Liver (tissue), 3 donors: ENCODE results near the gene EPX.

Experiments used
- EGR1 ChIP-seq, 2 donors: IDR thresholded peaks; 2 replicates each; pipeline ENCODE4 v1.6.1; 2016 to 2018; ENCODE audit warnings: antibody characterized with exemption in 2 of 2, low read depth in 2 of 2
- GABPA ChIP-seq, 2 donors: IDR thresholded peaks in 1 of 2; conservative IDR thresholded peaks in 1 of 2; 2 replicates each; pipeline ENCODE4 v1.6.1; 2016; ENCODE audit warnings: antibody characterized with exemption in 2 of 2, mild to moderate bottlenecking in 1 of 2, moderate library complexity in 1 of 2
- HNF4G ChIP-seq: IDR thresholded peaks from 2 replicates; pipeline ENCODE4 v1.6.1; 2016; ENCODE audit warnings: antibody characterized with exemption
- JUND ChIP-seq, 2 donors: IDR thresholded peaks; 2 replicates each; pipeline ENCODE4 v1.6.1; 2016; ENCODE audit warnings: antibody characterized with exemption in 2 of 2
- RAD21 ChIP-seq, 2 donors: IDR thresholded peaks; 2 replicates each; pipeline ENCODE4 v1.6.1; 2016; ENCODE audit warnings: antibody characterized with exemption in 2 of 2, mild to moderate bottlenecking in 2 of 2
- YY1 ChIP-seq: IDR thresholded peaks from 2 replicates; pipeline ENCODE4 v1.6.1; 2016; ENCODE audit warnings: antibody characterized with exemption, mild to moderate bottlenecking
- TF ChIP-seq, protein P1 (sequence below): fragments of 150-350 bp; IDR thresholded peaks from 2 replicates; pipeline ENCODE4 v1.5.1; 2017; ENCODE audit warnings: improper control_type of control experiment, low read depth, low read length; ENCODE audit not compliant: missing input control
- TF ChIP-seq, protein P2 (sequence below): IDR thresholded peaks from 2 replicates; pipeline ENCODE4 v1.6.1; 2016; ENCODE audit warnings: antibody characterized with exemption
- TF ChIP-seq, protein P3 (sequence below): IDR thresholded peaks from 2 replicates; pipeline ENCODE4 v1.6.1; 2016; ENCODE audit warnings: antibody characterized with exemption, mild to moderate bottlenecking
- TF ChIP-seq, protein P4 (sequence below): IDR thresholded peaks from 2 replicates; pipeline ENCODE4 v1.6.1; 2016; ENCODE audit warnings: antibody characterized with exemption
- donor health status: healthy.
- donor health status: healthy.

DNA sequence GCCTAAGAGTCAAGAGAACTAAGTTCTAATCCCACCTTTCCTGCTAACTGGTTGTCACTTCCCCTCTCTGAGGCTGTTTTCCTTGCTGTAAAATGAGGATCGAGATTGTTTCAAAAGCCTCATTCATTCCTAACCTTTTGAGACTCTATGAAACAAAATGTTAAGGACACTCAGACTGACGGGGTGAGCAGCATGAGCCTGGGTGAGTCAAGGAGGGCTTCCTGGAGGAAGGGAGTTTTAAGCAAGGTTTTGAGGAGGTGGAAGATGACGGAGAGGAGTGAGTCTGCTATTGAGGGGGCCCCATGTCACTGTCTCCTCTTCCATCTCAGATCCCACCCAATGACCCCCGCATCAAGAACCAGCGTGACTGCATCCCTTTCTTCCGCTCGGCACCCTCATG, 4.1 kb downstream of the EPX start:
- TF ChIP-seq EGR1 (IDR thresholded peaks at IDR 0.05; ENCODE audit: low read depth in 2 of 2) (no peak), GABPA (IDR thresholded peaks at IDR 0.05 in 1 of 2, conservative IDR thresholded peaks at IDR 0.05 in 1 of 2) (no peak), YY1 (no peak), HNF4G (no peak), JUND (IDR thresholded peaks at IDR 0.05) (no peak), RAD21 (IDR thresholded peaks at IDR 0.05) (no peak)
- TF ChIP-seq, protein P1, sequence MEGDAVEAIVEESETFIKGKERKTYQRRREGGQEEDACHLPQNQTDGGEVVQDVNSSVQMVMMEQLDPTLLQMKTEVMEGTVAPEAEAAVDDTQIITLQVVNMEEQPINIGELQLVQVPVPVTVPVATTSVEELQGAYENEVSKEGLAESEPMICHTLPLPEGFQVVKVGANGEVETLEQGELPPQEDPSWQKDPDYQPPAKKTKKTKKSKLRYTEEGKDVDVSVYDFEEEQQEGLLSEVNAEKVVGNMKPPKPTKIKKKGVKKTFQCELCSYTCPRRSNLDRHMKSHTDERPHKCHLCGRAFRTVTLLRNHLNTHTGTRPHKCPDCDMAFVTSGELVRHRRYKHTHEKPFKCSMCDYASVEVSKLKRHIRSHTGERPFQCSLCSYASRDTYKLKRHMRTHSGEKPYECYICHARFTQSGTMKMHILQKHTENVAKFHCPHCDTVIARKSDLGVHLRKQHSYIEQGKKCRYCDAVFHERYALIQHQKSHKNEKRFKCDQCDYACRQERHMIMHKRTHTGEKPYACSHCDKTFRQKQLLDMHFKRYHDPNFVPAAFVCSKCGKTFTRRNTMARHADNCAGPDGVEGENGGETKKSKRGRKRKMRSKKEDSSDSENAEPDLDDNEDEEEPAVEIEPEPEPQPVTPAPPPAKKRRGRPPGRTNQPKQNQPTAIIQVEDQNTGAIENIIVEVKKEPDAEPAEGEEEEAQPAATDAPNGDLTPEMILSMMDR = no peak
- TF ChIP-seq, protein P2, sequence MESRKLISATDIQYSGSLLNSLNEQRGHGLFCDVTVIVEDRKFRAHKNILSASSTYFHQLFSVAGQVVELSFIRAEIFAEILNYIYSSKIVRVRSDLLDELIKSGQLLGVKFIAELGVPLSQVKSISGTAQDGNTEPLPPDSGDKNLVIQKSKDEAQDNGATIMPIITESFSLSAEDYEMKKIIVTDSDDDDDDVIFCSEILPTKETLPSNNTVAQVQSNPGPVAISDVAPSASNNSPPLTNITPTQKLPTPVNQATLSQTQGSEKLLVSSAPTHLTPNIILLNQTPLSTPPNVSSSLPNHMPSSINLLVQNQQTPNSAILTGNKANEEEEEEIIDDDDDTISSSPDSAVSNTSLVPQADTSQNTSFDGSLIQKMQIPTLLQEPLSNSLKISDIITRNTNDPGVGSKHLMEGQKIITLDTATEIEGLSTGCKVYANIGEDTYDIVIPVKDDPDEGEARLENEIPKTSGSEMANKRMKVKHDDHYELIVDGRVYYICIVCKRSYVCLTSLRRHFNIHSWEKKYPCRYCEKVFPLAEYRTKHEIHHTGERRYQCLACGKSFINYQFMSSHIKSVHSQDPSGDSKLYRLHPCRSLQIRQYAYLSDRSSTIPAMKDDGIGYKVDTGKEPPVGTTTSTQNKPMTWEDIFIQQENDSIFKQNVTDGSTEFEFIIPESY = no peak
- TF ChIP-seq, protein P3, sequence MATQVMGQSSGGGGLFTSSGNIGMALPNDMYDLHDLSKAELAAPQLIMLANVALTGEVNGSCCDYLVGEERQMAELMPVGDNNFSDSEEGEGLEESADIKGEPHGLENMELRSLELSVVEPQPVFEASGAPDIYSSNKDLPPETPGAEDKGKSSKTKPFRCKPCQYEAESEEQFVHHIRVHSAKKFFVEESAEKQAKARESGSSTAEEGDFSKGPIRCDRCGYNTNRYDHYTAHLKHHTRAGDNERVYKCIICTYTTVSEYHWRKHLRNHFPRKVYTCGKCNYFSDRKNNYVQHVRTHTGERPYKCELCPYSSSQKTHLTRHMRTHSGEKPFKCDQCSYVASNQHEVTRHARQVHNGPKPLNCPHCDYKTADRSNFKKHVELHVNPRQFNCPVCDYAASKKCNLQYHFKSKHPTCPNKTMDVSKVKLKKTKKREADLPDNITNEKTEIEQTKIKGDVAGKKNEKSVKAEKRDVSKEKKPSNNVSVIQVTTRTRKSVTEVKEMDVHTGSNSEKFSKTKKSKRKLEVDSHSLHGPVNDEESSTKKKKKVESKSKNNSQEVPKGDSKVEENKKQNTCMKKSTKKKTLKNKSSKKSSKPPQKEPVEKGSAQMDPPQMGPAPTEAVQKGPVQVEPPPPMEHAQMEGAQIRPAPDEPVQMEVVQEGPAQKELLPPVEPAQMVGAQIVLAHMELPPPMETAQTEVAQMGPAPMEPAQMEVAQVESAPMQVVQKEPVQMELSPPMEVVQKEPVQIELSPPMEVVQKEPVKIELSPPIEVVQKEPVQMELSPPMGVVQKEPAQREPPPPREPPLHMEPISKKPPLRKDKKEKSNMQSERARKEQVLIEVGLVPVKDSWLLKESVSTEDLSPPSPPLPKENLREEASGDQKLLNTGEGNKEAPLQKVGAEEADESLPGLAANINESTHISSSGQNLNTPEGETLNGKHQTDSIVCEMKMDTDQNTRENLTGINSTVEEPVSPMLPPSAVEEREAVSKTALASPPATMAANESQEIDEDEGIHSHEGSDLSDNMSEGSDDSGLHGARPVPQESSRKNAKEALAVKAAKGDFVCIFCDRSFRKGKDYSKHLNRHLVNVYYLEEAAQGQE = no peak
- TF ChIP-seq, protein P4, sequence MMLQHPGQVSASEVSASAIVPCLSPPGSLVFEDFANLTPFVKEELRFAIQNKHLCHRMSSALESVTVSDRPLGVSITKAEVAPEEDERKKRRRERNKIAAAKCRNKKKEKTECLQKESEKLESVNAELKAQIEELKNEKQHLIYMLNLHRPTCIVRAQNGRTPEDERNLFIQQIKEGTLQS = no peak
